Panc1 (cell line): ENCODE data around the gene ABCB6. TPM values are rescaled to one million over a fixed set of nuclear protein-coding genes. Genes with fewer than 3 reads are reported as not detected.

ENCODE experiments used
- ATAC-seq: fragments of 200-7000 bp; cut with Tn5 transposase; 2 replicates; pipeline ENCODE4 v1.9.1; 2020; ENCODE audit warnings: mild to moderate bottlenecking, moderate library complexity
- Bru-seq: library from RNA; stranded (reverse); fragments of 400-500 nt; gene quantifications from one replicate; lab custom pipeline; 2021; lab: Mats Ljungman, UMichigan
- BruChase-seq, 2 experiments: library from RNA; stranded (reverse); fragments of 400-500 nt; gene quantifications; one replicate each; lab custom pipeline; 2021; lab: Mats Ljungman, UMichigan
- BruUV-seq: library from RNA; stranded (reverse); fragments of 400-500 nt; replicated peaks from 2 replicates; lab custom pipeline; 2021; lab: Mats Ljungman, UMichigan
- CTCF ChIA-PET: fragments of 300-600 bp; sonication (Branson Sonifier 250); formaldehyde crosslinking; loops from one replicate; lab custom pipeline; 2022; ENCODE audit warnings: antibody characterized with exemption; lab: Charles Lee
- POLR2A ChIA-PET: fragments of 300-600 bp; sonication (Branson Sonifier 250); formaldehyde crosslinking; loops from one replicate; lab custom pipeline; 2022; ENCODE audit warnings: antibody characterized with exemption; lab: Charles Lee
- DNase-seq: peaks from one replicate; pipeline ENCODE4 v3.0.0-alpha.2; 2010; ENCODE audit warnings: low read depth, low spot score
- H3K27ac ChIP-seq: 2 replicates; pipeline ENCODE4 v1.5.1; 2011; ENCODE audit warnings: mild to moderate bottlenecking, low read length, inconsistent platforms
- H3K27me3 ChIP-seq: fragments of 200-500 bp; sonication (Bioruptor generic); 2 replicates; pipeline ENCODE4 v1.6.0; 2014; ENCODE audit warnings: low read length, inconsistent platforms; ENCODE audit not compliant: control insufficient read depth, insufficient read depth
- H3K36me3 ChIP-seq: fragments of 200-500 bp; sonication (Bioruptor generic); 2 replicates; pipeline ENCODE4 v1.5.1; 2014; ENCODE audit warnings: inconsistent platforms, mild to moderate bottlenecking, low read length, moderate library complexity; ENCODE audit not compliant: control insufficient read depth, insufficient read depth
- H3K4me1 ChIP-seq: 2 replicates; pipeline ENCODE4 v1.5.1; 2011; ENCODE audit warnings: inconsistent platforms, mild to moderate bottlenecking, low read length, moderate library complexity; ENCODE audit not compliant: control insufficient read depth, insufficient read depth
- H3K4me3 ChIP-seq, 2 experiments: 2 replicates each; pipeline ENCODE4 v1.5.1; 2011 to 2012; ENCODE audit warnings: low read depth in 2 of 2, low read length in 2 of 2, mild to moderate bottlenecking in 2 of 2, inconsistent platforms in 1 of 2, moderate library complexity in 1 of 2
- H3K9me3 ChIP-seq: fragments of 200-500 bp; sonication (Bioruptor generic); 2 replicates; pipeline ENCODE4 v1.5.1; 2014; ENCODE audit warnings: low read depth, mild to moderate bottlenecking, inconsistent platforms, low read length, moderate library complexity; ENCODE audit not compliant: control insufficient read depth, insufficient read depth
- POLR2AphosphoS5 ChIP-seq: IDR thresholded peaks from 2 replicates; pipeline ENCODE4 v1.6.1; 2012; ENCODE audit warnings: mild to moderate bottlenecking, low read depth, low read length, moderate library complexity
- REST ChIP-seq, 2 experiments: IDR thresholded peaks; 2 replicates each; pipeline ENCODE4 v1.6.1; 2011 to 2012; ENCODE audit warnings: low read depth in 2 of 2, control low read depth in 1 of 2, low read length in 1 of 2, mild to moderate bottlenecking in 1 of 2, moderate library complexity in 1 of 2; ENCODE audit not compliant: insufficient read depth in 1 of 2
- SIN3A ChIP-seq: IDR thresholded peaks from 2 replicates; pipeline ENCODE4 v1.6.1; 2012; ENCODE audit warnings: low read depth, mild to moderate bottlenecking, low read length, moderate library complexity, borderline replicate concordance; ENCODE audit not compliant: insufficient read depth
- TCF7L2 ChIP-seq: IDR thresholded peaks from 2 replicates; pipeline ENCODE4 v1.6.1; 2011; ENCODE audit warnings: mild to moderate bottlenecking, low read depth, low read length, inconsistent platforms
- in situ Hi-C: cut with HindIII; loops from 2 replicates; pipeline ENCODE4 v1.10.0; 2016; ENCODE audit warnings: low sequenced_read_pairs, low pct_unique_long_range_greater_than_20kb
- intact Hi-C: fragments of 100-400 bp; cut with micrococcal nuclease; formaldehyde crosslinking; loops from one replicate; pipeline ENCODE4 v1.10.0; 2022; ENCODE audit not compliant: unreplicated experiment
- long read RNA-seq: library from polyadenylated mRNA; unstranded; transcript quantifications from one replicate; pipeline ENCODE4 v2.0.0, GENCODE V29; 2021; ENCODE audit not compliant: unreplicated experiment
- polyA plus RNA-seq: library from polyadenylated mRNA; unstranded; fragments of >200 nt; gene quantifications from one replicate; pipeline ENCODE4 v1.2.1, GENCODE V29; 2012; ENCODE audit warnings: missing spikeins; ENCODE audit not compliant: insufficient read length
- total RNA-seq: library from RNA; stranded (reverse); gene quantifications from one replicate; pipeline ENCODE4 v1.2.1, GENCODE V29; 2021; ENCODE audit not compliant: unreplicated experiment
- TF ChIP-seq, protein P1 (sequence below): fragments of 450-650 bp; IDR thresholded peaks from 2 replicates; pipeline ENCODE4 v1.5.1; 2017; ENCODE audit warnings: mild to moderate bottlenecking

The ABCB6 gene
- total RNA-seq, result 19.0 TPM
- polyA plus RNA-seq, result 29.5 TPM
- Bru-seq, nascent RNA, result percentile 62 among the genes with signal in this experiment
- BruChase-seq, experiment 1, labeled RNA remaining after a 2-hour chase, result percentile 87 among the genes with signal in this experiment
- percentile 81 among the genes with signal in this experiment for BruChase-seq, experiment 2, labeled RNA remaining after a 6-hour chase
- long read RNA-seq, transcript ABCB6-201 (19 exons, 3,045 nt), result major isoform, 17 of 45 reads
- long read RNA-seq, partial matches to known transcripts, result 6 of 45 reads
- long read RNA-seq, other reads (novel, unspliced or antisense), result 20 of 45 reads

- Histone ChIP-seq H3K9me3 (no peaks in the 10 kb centered on the region), H3K4me1 (peaks cover 10% of the 10 kb centered on the region), H3K27ac (peak within 1 kb of the TSS; percentile 77), H3K36me3 (0 out of 2 replicates have a peak, but pooled peaks cover 2% of the 10 kb centered on the region), H3K27me3 (no peaks in the 10 kb centered on the region), H3K4me3 (peak within 1 kb of the TSS; percentile 59 to 67)
- DNase-seq (peak; percentile 52), ATAC-seq (peak; percentile 83)
- ChIA-PET POLR2A (interaction anchor here (0.6 kb wide), 1 partner anchor 29 kb away, joined by 3 read pairs; no protein-coding TSS in a partner anchor), CTCF (no interaction called here)
- TF ChIP-seq SIN3A, result no peak
- TF ChIP-seq TCF7L2, result no peak
- peak; percentile 82 for TF ChIP-seq POLR2AphosphoS5
- no TSS peak for BruUV-seq
- in situ Hi-C loops, result no loop called here
- intact Hi-C loops, result loop anchor here (10.0 kb wide), 1 partner anchor 54 kb away; the partner anchor contains the start of gene NHEJ1
These were observed at the start of gene ABCB6 for GRCh38 chr2:219218732-219219701. Gene ABCB6, minus strand, starts transcription at chr2:219218958. Its CDS starts 285 bp downstream, at chr2:219218673.

GRCh38 chr2:219268294-219268693, 49.5 kb upstream of the ABCB6 start:
- Histone ChIP-seq H3K9me3 (no peaks in the 10 kb centered on the region), H3K4me3 (no peak overlapping the region), H3K4me1 (no peaks in the 10 kb centered on the region), H3K36me3 (no peaks in the 10 kb centered on the region), H3K27ac (no peak overlapping the region), H3K27me3 (no peaks in the 10 kb centered on the region)
- intact Hi-C loops (no loop called here), in situ Hi-C loops (no loop called here)
- ChIA-PET POLR2A (no interaction called here), CTCF (no interaction called here)
- no peak for TF ChIP-seq TCF7L2
- TF ChIP-seq SIN3A, result no peak
- no peak for TF ChIP-seq POLR2AphosphoS5
- TF ChIP-seq REST (IDR thresholded peaks at IDR 0.05; ENCODE audit: insufficient read depth in 1 of 2, low read depth in 2 of 2, low read length in 1 of 2), result no peak
- TF ChIP-seq, protein P1, sequence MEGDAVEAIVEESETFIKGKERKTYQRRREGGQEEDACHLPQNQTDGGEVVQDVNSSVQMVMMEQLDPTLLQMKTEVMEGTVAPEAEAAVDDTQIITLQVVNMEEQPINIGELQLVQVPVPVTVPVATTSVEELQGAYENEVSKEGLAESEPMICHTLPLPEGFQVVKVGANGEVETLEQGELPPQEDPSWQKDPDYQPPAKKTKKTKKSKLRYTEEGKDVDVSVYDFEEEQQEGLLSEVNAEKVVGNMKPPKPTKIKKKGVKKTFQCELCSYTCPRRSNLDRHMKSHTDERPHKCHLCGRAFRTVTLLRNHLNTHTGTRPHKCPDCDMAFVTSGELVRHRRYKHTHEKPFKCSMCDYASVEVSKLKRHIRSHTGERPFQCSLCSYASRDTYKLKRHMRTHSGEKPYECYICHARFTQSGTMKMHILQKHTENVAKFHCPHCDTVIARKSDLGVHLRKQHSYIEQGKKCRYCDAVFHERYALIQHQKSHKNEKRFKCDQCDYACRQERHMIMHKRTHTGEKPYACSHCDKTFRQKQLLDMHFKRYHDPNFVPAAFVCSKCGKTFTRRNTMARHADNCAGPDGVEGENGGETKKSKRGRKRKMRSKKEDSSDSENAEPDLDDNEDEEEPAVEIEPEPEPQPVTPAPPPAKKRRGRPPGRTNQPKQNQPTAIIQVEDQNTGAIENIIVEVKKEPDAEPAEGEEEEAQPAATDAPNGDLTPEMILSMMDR, result no peak
- ATAC-seq (no peak), DNase-seq (no peak)
- no TSS peak for BruUV-seq
